Fibroblast of villous mesenchyme (primary cell): ENCODE measurements around the gene MYH9. TPM values are rescaled to one million over a fixed set of nuclear protein-coding genes. Genes with fewer than 3 reads are reported as not detected.

ENCODE experiments used
- DNase-seq: peaks from one replicate; pipeline ENCODE4 v3.0.0-alpha.2; 2010; ENCODE audit warnings: low read depth
- H3K4me3 ChIP-seq: 2 replicates; pipeline ENCODE4 v1.5.1; 2011; ENCODE audit warnings: low read depth, mild to moderate bottlenecking, low read length
- CTCF ChIP-seq: IDR thresholded peaks from 2 replicates; pipeline ENCODE4 v1.5.1; 2012; ENCODE audit warnings: low read depth, mild to moderate bottlenecking, low read length; ENCODE audit not compliant: insufficient read depth
- small RNA-seq: library from RNA; depleted of rRNA; stranded (forward); fragments of <200 nt; gene quantifications from one replicate; pipeline ENCODE3, GENCODE V24; 2012
- total RNA-seq: library from RNA; depleted of rRNA; stranded (reverse); fragments of >200 nt; gene quantifications from 2 replicates; pipeline ENCODE4 v1.2.3, GENCODE V29; 2012

The MYH9 gene
- total RNA-seq, 1 donor, result 1,420 TPM

GRCh38 chr22:36235585-36235984, 152.2 kb downstream of the MYH9 start:
- TF ChIP-seq CTCF, result no peak
- DNase-seq, result no peak
- no peak overlapping the region for H3K4me3 ChIP-seq

- no peak for TF ChIP-seq CTCF
- no peak overlapping the region for H3K4me3 ChIP-seq
- DNase-seq, result no peak
Measured at GRCh38 chr22:36234919-36235318, 152.8 kb downstream of the MYH9 start.

DNA sequence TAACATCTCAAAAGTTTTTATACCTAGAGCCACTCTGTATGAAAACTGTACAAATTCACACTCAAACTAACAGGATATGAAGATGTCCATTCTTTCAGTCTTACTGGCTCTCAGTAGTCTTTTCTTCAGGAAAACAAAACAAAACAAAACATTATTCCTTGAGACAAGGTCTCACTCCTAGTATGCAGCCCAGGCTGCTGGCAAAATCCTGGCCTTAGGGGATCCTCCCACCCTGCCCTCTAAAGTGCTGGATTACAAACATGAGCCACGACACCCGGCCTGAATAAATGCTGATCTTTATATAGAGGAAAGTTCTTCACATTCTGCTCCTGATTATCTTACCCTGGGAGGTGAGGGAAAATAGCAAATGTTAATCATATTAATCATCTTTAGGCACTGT, 153.6 kb downstream of the MYH9 start:
- DNase-seq, result no peak
- TF ChIP-seq CTCF, result no peak
- no peak overlapping the region for H3K4me3 ChIP-seq

DNA sequence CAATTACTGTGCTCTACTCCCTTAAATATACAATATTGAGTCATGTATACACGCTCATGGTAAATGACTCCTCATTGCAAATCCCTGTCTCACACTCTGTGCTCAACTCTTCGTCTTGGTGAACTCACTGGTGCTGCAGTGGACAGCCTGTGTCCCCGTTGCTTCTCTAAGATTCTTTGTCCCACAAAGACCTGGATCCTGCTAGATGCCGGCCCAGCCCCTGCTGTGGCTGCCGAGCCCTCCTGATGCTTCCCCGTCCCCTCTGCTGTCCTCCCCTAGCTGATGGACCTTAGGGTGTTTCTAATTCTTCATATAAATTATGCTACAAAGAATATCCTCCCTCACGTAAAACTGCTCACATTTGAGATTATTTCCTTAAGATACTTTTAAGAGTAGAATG, 154.0 kb downstream of the MYH9 start:
- DNase-seq, result no peak
- no peak for TF ChIP-seq CTCF

DNA sequence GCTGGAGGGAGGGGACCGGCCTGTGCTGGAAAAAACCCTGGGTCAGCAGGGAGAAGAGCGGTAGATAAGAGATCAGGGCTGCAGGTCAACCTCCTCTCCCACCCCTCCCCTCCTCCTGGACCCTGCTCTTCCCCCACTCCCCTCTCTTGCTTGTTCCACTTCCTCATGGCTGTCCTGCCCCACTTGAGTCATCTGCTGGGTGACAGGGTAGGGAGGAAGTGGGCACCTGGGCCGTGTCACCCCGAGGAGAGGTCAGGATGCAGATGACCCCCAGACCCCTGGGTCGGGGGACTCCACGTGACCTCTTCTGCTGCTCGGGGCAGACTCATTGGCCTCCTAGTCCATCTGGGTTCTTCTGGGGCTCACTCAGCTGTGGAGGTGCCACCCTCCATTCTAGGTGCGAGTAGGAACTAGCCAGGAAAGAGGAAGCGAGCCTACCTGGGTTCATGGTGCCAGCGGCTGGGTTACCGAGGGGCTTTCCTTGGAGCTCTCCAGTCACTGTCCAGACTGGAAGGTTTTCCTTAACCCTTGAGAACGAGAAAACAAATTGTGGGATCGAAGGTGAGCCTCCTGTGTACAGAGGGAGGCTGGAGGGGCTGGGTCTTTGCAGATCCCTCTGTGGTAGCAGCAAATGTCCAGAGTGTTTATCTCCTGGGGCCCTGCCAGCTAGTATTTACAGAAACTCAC, 154.9 kb downstream of the MYH9 start:
- DNase-seq, result no peak
- H3K4me3 ChIP-seq, result no peak overlapping the region
- TF ChIP-seq CTCF, result no peak

More for the DNA sequence above, 154.0 kb downstream of the MYH9 start:
- no peak overlapping the region for H3K4me3 ChIP-seq

Small RNA genes lying within 50 kb of the gene (small RNA-seq; reads per million reads assigned to genes)
- gene MIR6819, result not detected

Other genes with a start within 250 kb of the MYH9 start
- gene APOL3, start 227.2 kb downstream of the MYH9 start, total RNA-seq, result 9.7 and 10.4 TPM in 2 replicates
- gene APOL4, start 186.2 kb downstream of the MYH9 start, total RNA-seq, result not detected in 2 replicates
- gene APOL2, start 148.4 kb downstream of the MYH9 start, total RNA-seq, result 42.5 and 78.2 TPM in 2 replicates
- 12.9 and 21.6 TPM in 2 replicates for gene APOL1, start 134.8 kb downstream of the MYH9 start, total RNA-seq
- gene TXN2, start 93.7 kb upstream of the MYH9 start, total RNA-seq, result 14.7 and 18.4 TPM in 2 replicates
- 9.7 and 10.4 TPM in 2 replicates for gene FOXRED2, start 119.1 kb upstream of the MYH9 start, total RNA-seq
- gene EIF3D, start 141.2 kb upstream of the MYH9 start, total RNA-seq, result 224 and 265 TPM in 2 replicates